ENCODE data around the gene RBFOX2.

- no peak for TF ChIP-seq POLR2AphosphoS5 (IDR thresholded peaks at IDR 0.05; ENCODE audit: borderline replicate concordance, low read depth, low read length)
- no peak for TF ChIP-seq EZH2 (IDR thresholded peaks at IDR 0.05)
- TF ChIP-seq FOXP2 (optimal IDR thresholded peaks at IDR 0.05; ENCODE audit: control extremely low read depth, extremely low read length, insufficient read depth): no peak
These were observed 31.2 kb downstream of the RBFOX2 start for GRCh38 chr22:35997438-35997837.

Measured in SK-N-MC (cell line).